K562 (cell line): ENCODE data around the gene TGM1. TPM values are rescaled to one million over a fixed set of nuclear protein-coding genes. Genes with fewer than 3 reads are reported as not detected.

ENCODE experiments used
- ATAC-seq: fragments of 200-7000 bp; cut with Tn5 transposase; 3 replicates; pipeline ENCODE4 v1.9.1; 2020; ENCODE audit warnings: moderate library complexity
- BruUV-seq: library from RNA; stranded (reverse); fragments of 400-500 nt; replicated peaks from 2 replicates; lab custom pipeline; 2021; lab: Mats Ljungman, UMichigan
- CTCF ChIA-PET: fragments of 300-600 bp; formaldehyde crosslinking; extraction: SDS; loops from one replicate; lab custom pipeline; 2021; ENCODE audit warnings: low intra/inter-chr PET ratio; lab: Yijun Ruan, JAX
- POLR2A ChIA-PET: fragments of 300-600, 350-650 bp; sonication (Branson Sonifier 250); formaldehyde crosslinking; extraction: SDS; loops from one replicate; lab custom pipeline; 2021; ENCODE audit warnings: antibody characterized with exemption, inconsistent platforms; lab: Yijun Ruan, JAX
- DNase-seq, 4 experiments: peaks; one replicate each; pipeline versions ENCODE4 v3.0.0 to v3.0.0-alpha.2; 2011 to 2018; ENCODE audit warnings: low spot score in 3 of 4, mixed read lengths in 3 of 4; ENCODE audit errors: extremely low read depth in 1 of 4
- FAIRE-seq: peaks from 2 replicates; lab custom pipeline; 2011; peaks lifted over from hg19 to GRCh38; lab: Jason Lieb, UNC
- H2AFZ ChIP-seq: 2 replicates; pipeline ENCODE4 v1.6.0; 2011; ENCODE audit warnings: low read depth, low read length, control low read depth, inconsistent platforms
- H3K27ac ChIP-seq: fragments of 200-600 bp; 3 replicates; pipeline ENCODE4 v1.8.0; 2011; ENCODE audit warnings: low read depth, mild to moderate bottlenecking, control low read depth, inconsistent platforms, low read length, moderate library complexity, mixed read lengths; ENCODE audit errors: extremely low read depth
- H3K27me3 ChIP-seq, 2 experiments: fragments of 300-600 bp in 1 of 2; 2 replicates in 1 of 2; 3 replicates in 1 of 2; pipeline versions ENCODE4 v1.6.0 to v1.8.0; 2011; ENCODE audit warnings: inconsistent platforms in 2 of 2, low read length in 2 of 2, mild to moderate bottlenecking in 1 of 2, mixed read lengths in 1 of 2, moderate library complexity in 1 of 2; ENCODE audit not compliant: control insufficient read depth in 2 of 2, insufficient read depth in 2 of 2
- H3K36me3 ChIP-seq: fragments of 300-600 bp; 3 replicates; pipeline ENCODE4 v1.8.0; 2011; ENCODE audit warnings: mild to moderate bottlenecking, low read length, inconsistent platforms; ENCODE audit not compliant: control insufficient read depth, insufficient read depth
- H3K4me1 ChIP-seq, 2 experiments: fragments of 200-600 bp in 1 of 2; replicated peaks in 1 of 2; 2 replicates in 1 of 2; 3 replicates in 1 of 2; pipeline versions ENCODE4 v1.5.1 to v1.8.0; 2011; ENCODE audit warnings: inconsistent platforms in 2 of 2, low read length in 2 of 2, mild to moderate bottlenecking in 1 of 2, mixed read lengths in 1 of 2, moderate library complexity in 1 of 2; ENCODE audit not compliant: control insufficient read depth in 2 of 2, insufficient read depth in 2 of 2
- H3K4me2 ChIP-seq: 2 replicates; pipeline ENCODE4 v1.6.1; 2011; ENCODE audit warnings: low read length, control low read depth, inconsistent platforms, mixed read lengths; ENCODE audit not compliant: insufficient read depth
- H3K4me3 ChIP-seq: fragments of 200-600 bp; sonication (generic), shearing (Covaris generic); 2 replicates; pipeline ENCODE4 v1.5.1; 2016; ENCODE audit warnings: control low read depth, inconsistent platforms
- H3K79me2 ChIP-seq: fragments of 200-600 bp; 3 replicates; pipeline ENCODE4 v1.8.0; 2011; ENCODE audit warnings: low read length, inconsistent platforms; ENCODE audit not compliant: control insufficient read depth, insufficient read depth
- H3K9ac ChIP-seq, 2 experiments: 2 replicates each; pipeline versions ENCODE4 v1.6.0 to v1.6.1; 2011; ENCODE audit warnings: low read depth in 2 of 2, low read length in 2 of 2, control low read depth in 1 of 2, inconsistent platforms in 1 of 2, mild to moderate bottlenecking in 1 of 2, mixed read lengths in 1 of 2; ENCODE audit not compliant: insufficient read depth in 1 of 2
- H3K9me1 ChIP-seq: one replicate; pipeline ENCODE4 v1.6.0; 2011; ENCODE audit warnings: inconsistent platforms, mild to moderate bottlenecking, low read length, moderate library complexity; ENCODE audit not compliant: control insufficient read depth, insufficient read depth
- H3K9me3 ChIP-seq: replicated peaks from 2 replicates; pipeline ENCODE4 v1.5.1; 2011; ENCODE audit warnings: low read depth, low read length, inconsistent platforms; ENCODE audit not compliant: control insufficient read depth, insufficient read depth
- H4K20me1 ChIP-seq: replicated peaks from 2 replicates; pipeline ENCODE4 v1.6.1; 2011; ENCODE audit warnings: low read length, inconsistent platforms, mixed read lengths; ENCODE audit not compliant: control insufficient read depth, insufficient read depth
- BRF1 ChIP-seq: IDR thresholded peaks from 3 replicates; pipeline ENCODE4 v1.6.1; 2011; ENCODE audit warnings: borderline replicate concordance, mild to moderate bottlenecking; ENCODE audit not compliant: insufficient read length; ENCODE audit errors: extremely low read depth
- HNRNPLL ChIP-seq: fragments of 200-400 bp; formaldehyde crosslinking; IDR thresholded peaks from 2 replicates; pipeline ENCODE4 v1.6.1; 2017; ENCODE audit warnings: low read length, low read depth, mild to moderate bottlenecking; ENCODE audit not compliant: poor library complexity, severe bottlenecking
- POLR3G ChIP-seq: IDR thresholded peaks from 2 replicates; pipeline ENCODE4 v1.6.1; 2011; ENCODE audit not compliant: insufficient read length, insufficient replicate concordance; ENCODE audit errors: extremely low read depth
- SFPQ ChIP-seq: fragments of 200-400 bp; formaldehyde crosslinking; IDR thresholded peaks from 2 replicates; pipeline ENCODE4 v1.6.1; 2017; ENCODE audit warnings: mild to moderate bottlenecking, low read depth, low read length, moderate library complexity
- ZC3H11A ChIP-seq: IDR thresholded peaks from 2 replicates; pipeline ENCODE4 v1.6.1; 2012; ENCODE audit warnings: low read depth, low read length, improper control_type of control experiment
- ZNF347 ChIP-seq: fragments of 450-650 bp; formaldehyde crosslinking; IDR thresholded peaks from 2 replicates; pipeline ENCODE4 v1.4.0; 2020; ENCODE audit warnings: low read depth, mild to moderate bottlenecking, moderate library complexity
- WGBS: fragments of 100-300 bp; shearing (Covaris generic); methylation state at CpG from one replicate; pipeline ENCODE4 v1.1.6; 2016; ENCODE audit warnings: low coverage, mixed read lengths; ENCODE audit not compliant: insufficient coverage; ENCODE audit errors: missing lambda C conversion rate; 5-methylcytosine and 5-hydroxymethylcytosine counted together
- in situ Hi-C: fragments of 300-500 bp; cut with MboI; formaldehyde crosslinking; loops from 4 replicates; pipeline ENCODE4 v1.15.0; 2018; ENCODE audit warnings: inconsistent platforms, mixed read lengths
- intact Hi-C: fragments of 100-400 bp; cut with micrococcal nuclease; formaldehyde crosslinking; loops from 2 replicates; pipeline ENCODE4 v1.14.2; 2022
- polyA plus RNA-seq, 8 experiments: library from polyadenylated mRNA; depleted of rRNA in 4 of 8; stranded (reverse) in 5 of 8; unstranded in 3 of 8; fragments of >200 nt; fragmentation: Nextera tagmentation in 2 of 8; fragmentation: Illumina TruSeq in 1 of 8; extraction: Ambion mirVana in 2 of 8; extraction: Trizol in 1 of 8; gene quantifications; 2 replicates each; pipeline versions ENCODE4 v1.2.1 to v1.2.3, GENCODE V29; 2011 to 2014; ENCODE audit warnings: inconsistent platforms in 1 of 8, missing spikeins in 1 of 8
- total RNA-seq, 7 experiments: library from RNA; depleted of rRNA in 6 of 7; stranded (reverse); fragments of >200 nt in 6 of 7; fragmentation: Illumina TruSeq in 2 of 7; extraction: Trizol in 2 of 7; gene quantifications; 2 replicates each; pipeline versions ENCODE4 v1.2.1 to v1.2.3, GENCODE V29; 2011 to 2021; ENCODE audit warnings: low replicate concordance in 1 of 7
- TF ChIP-seq, protein P1 (sequence below): sonication (generic); formaldehyde crosslinking; IDR thresholded peaks from 2 replicates; pipeline ENCODE4 v1.8.1; 2023; ENCODE audit warnings: missing genetic modification reagents, mild to moderate bottlenecking, borderline replicate concordance
- TF ChIP-seq, protein P2 (sequence below), 2 experiments: fragments of 250-450 bp in 1 of 2; fragments of 450-650 bp in 1 of 2; sonication (Bioruptor Pico) in 1 of 2; IDR thresholded peaks; 2 replicates each; pipeline versions ENCODE4 v1.6.1 to v1.8.0; 2016 to 2021; ENCODE audit warnings: mild to moderate bottlenecking in 2 of 2, moderate library complexity in 2 of 2, missing compliant biosample characterization in 1 of 2, missing genetic modification characterization in 1 of 2

TGM1 gene
- total and polyA plus RNA-seq, 9 of the 15 experiments (the other 6 are each of a cell fraction or from before 2014, with no cell fraction given), result 0.13 to 4.4 (median 0.88) TPM

DNA sequence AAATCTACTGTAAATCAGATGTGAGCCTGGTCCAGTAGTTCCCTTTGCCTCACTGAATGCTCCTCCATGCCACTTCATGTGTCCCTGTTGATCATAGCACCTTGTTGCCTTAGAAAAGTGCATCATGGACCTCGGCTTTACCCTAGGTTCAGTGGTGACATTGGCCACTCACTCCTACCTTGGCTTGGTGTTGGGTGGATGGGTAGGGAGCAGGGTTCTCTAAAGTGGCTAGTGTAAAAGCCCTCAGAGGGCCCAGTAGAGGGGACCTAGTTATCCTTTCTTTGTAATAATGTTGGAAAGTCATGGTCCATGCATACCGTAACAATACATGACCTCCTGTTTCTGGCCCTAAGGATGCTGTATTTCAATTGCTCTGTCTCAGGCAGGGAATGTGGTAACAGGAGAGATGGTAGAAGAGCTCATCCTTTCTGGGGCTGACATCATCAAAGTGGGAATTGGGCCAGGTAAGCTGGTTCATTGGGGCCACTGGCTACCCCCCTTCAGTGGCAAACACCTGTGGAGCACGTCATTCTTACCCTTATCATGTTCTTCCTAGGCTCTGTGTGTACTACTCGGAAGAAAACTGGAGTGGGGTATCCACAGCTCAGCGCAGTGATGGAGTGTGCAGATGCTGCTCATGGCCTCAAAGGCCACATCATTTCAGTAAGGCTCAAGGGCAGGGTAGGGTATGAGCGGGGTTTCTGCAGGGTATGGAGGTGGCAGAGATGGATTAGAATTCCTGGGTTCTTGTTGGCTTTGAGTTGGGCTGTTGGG is 26.1 kb downstream of the TGM1 start:
- no peak for TF ChIP-seq ZC3H11A
- TF ChIP-seq BRF1, result no peak
- no peak for TF ChIP-seq ZNF347 (CRISPR knock-in tag)
- TF ChIP-seq HNRNPLL, result no peak
- TF ChIP-seq, protein P1, sequence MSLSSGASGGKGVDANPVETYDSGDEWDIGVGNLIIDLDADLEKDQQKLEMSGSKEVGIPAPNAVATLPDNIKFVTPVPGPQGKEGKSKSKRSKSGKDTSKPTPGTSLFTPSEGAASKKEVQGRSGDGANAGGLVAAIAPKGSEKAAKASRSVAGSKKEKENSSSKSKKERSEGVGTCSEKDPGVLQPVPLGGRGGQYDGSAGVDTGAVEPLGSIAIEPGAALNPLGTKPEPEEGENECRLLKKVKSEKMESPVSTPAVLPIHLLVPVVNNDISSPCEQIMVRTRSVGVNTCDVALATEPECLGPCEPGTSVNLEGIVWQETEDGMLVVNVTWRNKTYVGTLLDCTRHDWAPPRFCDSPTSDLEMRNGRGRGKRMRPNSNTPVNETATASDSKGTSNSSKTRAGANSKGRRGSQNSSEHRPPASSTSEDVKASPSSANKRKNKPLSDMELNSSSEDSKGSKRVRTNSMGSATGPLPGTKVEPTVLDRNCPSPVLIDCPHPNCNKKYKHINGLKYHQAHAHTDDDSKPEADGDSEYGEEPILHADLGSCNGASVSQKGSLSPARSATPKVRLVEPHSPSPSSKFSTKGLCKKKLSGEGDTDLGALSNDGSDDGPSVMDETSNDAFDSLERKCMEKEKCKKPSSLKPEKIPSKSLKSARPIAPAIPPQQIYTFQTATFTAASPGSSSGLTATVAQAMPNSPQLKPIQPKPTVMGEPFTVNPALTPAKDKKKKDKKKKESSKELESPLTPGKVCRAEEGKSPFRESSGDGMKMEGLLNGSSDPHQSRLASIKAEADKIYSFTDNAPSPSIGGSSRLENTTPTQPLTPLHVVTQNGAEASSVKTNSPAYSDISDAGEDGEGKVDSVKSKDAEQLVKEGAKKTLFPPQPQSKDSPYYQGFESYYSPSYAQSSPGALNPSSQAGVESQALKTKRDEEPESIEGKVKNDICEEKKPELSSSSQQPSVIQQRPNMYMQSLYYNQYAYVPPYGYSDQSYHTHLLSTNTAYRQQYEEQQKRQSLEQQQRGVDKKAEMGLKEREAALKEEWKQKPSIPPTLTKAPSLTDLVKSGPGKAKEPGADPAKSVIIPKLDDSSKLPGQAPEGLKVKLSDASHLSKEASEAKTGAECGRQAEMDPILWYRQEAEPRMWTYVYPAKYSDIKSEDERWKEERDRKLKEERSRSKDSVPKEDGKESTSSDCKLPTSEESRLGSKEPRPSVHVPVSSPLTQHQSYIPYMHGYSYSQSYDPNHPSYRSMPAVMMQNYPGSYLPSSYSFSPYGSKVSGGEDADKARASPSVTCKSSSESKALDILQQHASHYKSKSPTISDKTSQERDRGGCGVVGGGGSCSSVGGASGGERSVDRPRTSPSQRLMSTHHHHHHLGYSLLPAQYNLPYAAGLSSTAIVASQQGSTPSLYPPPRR (CRISPR knock-in tag), result no peak
- TF ChIP-seq POLR3G, result no peak
- TF ChIP-seq, protein P2, sequence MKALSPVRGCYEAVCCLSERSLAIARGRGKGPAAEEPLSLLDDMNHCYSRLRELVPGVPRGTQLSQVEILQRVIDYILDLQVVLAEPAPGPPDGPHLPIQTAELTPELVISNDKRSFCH (CRISPR knock-in tag; IDR thresholded peaks at IDR 0.05), result no peak
- TF ChIP-seq, protein P2 (tag; IDR thresholded peaks at IDR 0.05), result no peak
- TF ChIP-seq SFPQ, result no peak
- ATAC-seq (no peak), FAIRE-seq (no peak), DNase-seq (no peak)
- Histone ChIP-seq H4K20me1 (no peaks in the 10 kb centered on the region; the same call in 1 of the 2 replicates), H3K27me3 (no peaks in the 10 kb centered on the region), H3K79me2 (peaks cover 24% of the 10 kb centered on the region), H3K9me1 (no peaks in the 10 kb centered on the region), H3K4me1 (peaks cover 6 to 19% of the 10 kb centered on the region in 2 experiments), H3K9me3 (no peaks in the 10 kb centered on the region), H3K27ac (no peak overlapping the region), H2AFZ (no peak overlapping the region), H3K9ac (no peak overlapping the region), H3K4me2 (no peak overlapping the region), H3K4me3 (no peak overlapping the region), H3K36me3 (peaks cover 66% of the 10 kb centered on the region)
- CTCF ChIA-PET, result no interaction called here
- POLR2A ChIA-PET, result no interaction called here
- no TSS peak for BruUV-seq
- in situ Hi-C loops (no loop called here), intact Hi-C loops (no loop called here)
- WGBS, result 85% methylated on average over 6 of the region's 6 CpGs
